Type B pancreatic cell (in vitro differentiated cells): Measurements from ENCODE around the gene MAP1S. TPM values are rescaled to one million over a fixed set of nuclear protein-coding genes. Genes with fewer than 3 reads are reported as not detected.
A peak's percentile ranks its signal among the peaks of the same experiment; 100 is the strongest.

ENCODE experiments used
- DNase-seq: peaks from one replicate; pipeline ENCODE4 v3.0.0; 2021; ENCODE audit warnings: mixed read lengths; ENCODE audit not compliant: unreplicated experiment; ENCODE audit errors: extremely low spot score
- H3K27ac Mint-ChIP-seq: 2 replicates; pipeline ENCODE4 v1.8.0; 2021; ENCODE audit warnings: mild to moderate bottlenecking, mixed read lengths
- H3K27me3 Mint-ChIP-seq: 2 replicates; pipeline ENCODE4 v1.8.0; 2021; ENCODE audit warnings: mixed read lengths
- H3K36me3 Mint-ChIP-seq: 2 replicates; pipeline ENCODE4 v1.8.0; 2021; ENCODE audit warnings: mixed read lengths
- H3K4me1 Mint-ChIP-seq: one replicate; pipeline ENCODE4 v1.8.0; 2021; ENCODE audit warnings: mixed read lengths; ENCODE audit not compliant: unreplicated experiment
- H3K4me3 Mint-ChIP-seq: 2 replicates; pipeline ENCODE4 v1.8.0; 2021; ENCODE audit warnings: mild to moderate bottlenecking, mixed read lengths
- H3K9me3 Mint-ChIP-seq: 2 replicates; pipeline ENCODE4 v1.8.0; 2021; ENCODE audit warnings: mixed read lengths
- CTCF ChIP-seq: fragments of 200-600 bp; sonication (generic); conservative IDR thresholded peaks from 2 replicates; pipeline ENCODE4 v1.5.0; 2021; ENCODE audit warnings: antibody characterized with exemption, mild to moderate bottlenecking
- total RNA-seq: library from RNA; stranded (reverse); gene quantifications from 2 replicates; pipeline ENCODE4 v1.2.1, GENCODE V29; 2021; ENCODE audit warnings: low replicate concordance

Gene MAP1S
- total RNA-seq, 1 donor from 2014 or later: 87.1 TPM

DNA sequence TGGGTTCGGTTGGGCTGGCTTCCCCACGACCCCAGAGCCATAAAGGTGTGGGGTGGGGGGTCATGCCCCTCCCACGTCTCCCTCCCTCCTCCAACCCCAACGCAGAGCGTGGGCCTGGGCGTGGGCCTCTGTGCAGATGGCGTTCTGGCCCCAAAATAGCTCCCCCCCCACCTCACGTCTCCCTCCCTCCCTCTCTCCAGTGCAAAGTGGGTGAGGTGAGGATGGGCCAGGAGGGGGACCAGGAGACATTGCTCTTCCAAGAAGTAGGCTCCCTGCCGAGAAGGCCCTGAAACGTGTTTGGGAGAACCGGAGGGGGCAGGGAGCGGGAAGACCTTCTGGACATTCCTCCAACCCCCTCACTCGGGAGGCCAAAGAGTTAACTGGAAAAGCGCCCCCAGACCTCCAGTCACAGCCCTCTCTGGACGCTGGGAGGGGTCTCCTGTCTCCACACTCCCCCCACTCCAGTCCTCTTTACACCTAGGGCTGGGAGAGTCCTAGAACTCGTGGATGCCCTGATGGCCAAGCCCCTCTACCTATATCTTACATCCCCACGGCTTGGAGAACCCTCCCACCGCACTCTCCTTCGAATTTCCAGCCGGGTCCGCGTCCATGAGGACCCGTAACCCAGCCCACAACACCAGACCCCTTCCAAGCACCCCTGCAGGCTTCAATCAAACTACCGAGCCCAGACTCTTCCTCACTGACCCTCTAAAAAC is 32.0 kb upstream of the MAP1S start:
- DNase-seq: no peak
- H3K4me1 Mint-ChIP-seq: peaks cover 7% of the 10 kb centered on the region

DNA sequence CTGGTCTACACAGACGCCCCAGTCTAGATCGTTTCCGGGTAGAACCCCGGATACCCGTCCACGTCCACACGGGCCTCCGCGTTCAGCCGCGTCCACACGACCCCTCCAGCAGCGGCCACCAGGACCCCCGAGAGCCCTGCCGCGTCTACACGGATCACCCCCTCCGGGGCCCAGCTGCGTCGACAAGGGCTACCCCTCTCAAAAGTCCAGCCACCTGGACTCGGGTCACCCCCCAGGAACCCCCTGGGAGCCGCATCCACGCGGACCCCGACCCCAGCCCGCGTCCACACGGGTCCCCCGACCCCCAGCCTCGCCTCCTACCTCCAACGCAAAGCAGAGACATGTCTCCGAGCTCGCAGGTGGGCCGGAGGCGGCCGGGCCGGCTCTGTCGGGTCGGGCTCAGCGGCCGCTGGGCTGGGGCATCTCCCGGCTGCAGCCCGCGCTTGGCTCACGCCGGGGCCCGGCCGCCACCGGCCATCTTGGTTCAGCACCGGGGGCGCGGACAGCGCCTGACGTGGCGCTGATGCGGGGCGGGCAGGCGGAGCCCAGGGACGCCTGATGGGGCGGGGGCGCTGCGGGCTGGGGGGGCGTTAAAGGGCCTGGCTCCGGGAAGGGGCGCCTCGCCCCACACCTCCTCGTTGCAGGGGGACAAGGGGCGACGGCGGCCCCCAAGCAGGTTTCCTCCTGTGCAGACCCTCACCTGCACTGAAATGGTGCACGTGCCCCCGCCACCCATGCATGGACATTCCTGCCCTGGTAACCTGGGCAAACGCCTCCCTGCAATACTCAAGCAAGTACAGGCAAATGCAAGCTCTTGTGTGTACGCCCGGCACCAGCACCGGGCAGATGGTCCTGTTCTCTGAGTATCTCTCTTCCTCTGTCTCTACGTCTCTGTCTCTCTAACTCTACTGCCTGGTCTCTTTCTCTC is 31.2 kb upstream of the MAP1S start, which contains the start of gene UNC13A:
TSS of gene UNC13A (minus strand) at position 498 of the 928 bp plus-strand sequence. CDS start at position 343, 155 bp downstream.
- Mint-ChIP-seq H3K27me3 (peaks cover 67% of the 10 kb centered on the region), H3K4me1 (peaks cover 7% of the 10 kb centered on the region)

More for the DNA sequence above, 32.0 kb upstream of the MAP1S start:
- Mint-ChIP-seq H3K9me3 (no peaks in the 10 kb centered on the region), H3K27ac (peak overlapping the region; percentile 34), H3K4me3 (peak overlapping the region; percentile 84), H3K27me3 (peaks cover 67% of the 10 kb centered on the region), H3K36me3 (no peaks in the 10 kb centered on the region)
- no peak for TF ChIP-seq CTCF

GRCh38 chr19:17688853-17689595 is 30.3 kb upstream of the MAP1S start:
- no peak for DNase-seq
- no peak for TF ChIP-seq CTCF
- H3K27ac Mint-ChIP-seq: peak overlapping the region; percentile 44
- H3K9me3 Mint-ChIP-seq: no peaks in the 10 kb centered on the region
- peaks cover 7% of the 10 kb centered on the region for H3K4me1 Mint-ChIP-seq
- peak overlapping the region; percentile 85 for H3K4me3 Mint-ChIP-seq
- H3K36me3 Mint-ChIP-seq: no peaks in the 10 kb centered on the region
- peaks cover 60% of the 10 kb centered on the region for H3K27me3 Mint-ChIP-seq

More for the DNA sequence above, 31.2 kb upstream of the MAP1S start, which contains the start of gene UNC13A:
- Mint-ChIP-seq H3K4me3 (peak within 1 kb of the TSS; percentile 85), H3K36me3 (no peaks in the 10 kb centered on the region), H3K27ac (peak within 1 kb of the TSS; percentile 44), H3K9me3 (no peaks in the 10 kb centered on the region)
- TF ChIP-seq CTCF: no peak
- peak; percentile 82 for DNase-seq

- no peak for TF ChIP-seq CTCF
- Mint-ChIP-seq H3K4me3 (no peak overlapping the region), H3K9me3 (no peaks in the 10 kb centered on the region), H3K27ac (no peak overlapping the region), H3K27me3 (peaks cover 54% of the 10 kb centered on the region), H3K4me1 (peaks cover 5% of the 10 kb centered on the region), H3K36me3 (no peaks in the 10 kb centered on the region)
- no peak for DNase-seq
Observed at GRCh38 chr19:17692566-17692965, 26.7 kb upstream of the MAP1S start.

DNA sequence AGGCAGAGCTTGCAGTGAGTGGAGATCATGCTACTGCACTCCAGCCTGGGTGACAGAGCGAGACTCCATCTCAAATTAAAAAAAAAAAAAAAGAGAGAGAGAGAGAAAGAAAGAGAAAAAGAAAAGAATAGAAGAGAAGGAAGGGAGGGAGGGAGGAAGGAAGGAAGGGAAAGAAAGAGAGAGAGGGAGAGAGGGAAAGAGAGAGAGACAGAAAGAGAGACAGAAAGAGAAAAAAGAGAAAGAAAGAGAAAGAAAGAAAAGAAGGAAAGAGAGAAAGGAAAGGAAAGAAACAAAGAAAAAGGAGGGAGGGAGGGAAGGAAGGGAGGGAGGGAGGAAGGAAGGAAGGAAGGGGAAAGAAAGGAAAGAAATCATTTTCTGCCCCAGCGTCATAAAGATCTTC is 24.1 kb upstream of the MAP1S start:
- Mint-ChIP-seq H3K36me3 (no peaks in the 10 kb centered on the region), H3K27me3 (peaks cover 57% of the 10 kb centered on the region), H3K27ac (no peak overlapping the region), H3K9me3 (no peaks in the 10 kb centered on the region), H3K4me1 (no peaks in the 10 kb centered on the region), H3K4me3 (no peak overlapping the region)
- DNase-seq: no peak
- no peak for TF ChIP-seq CTCF
